HTERT RPE-1 (cell line): ENCODE measurements around the gene E4F1.
"Not testable (repeated sequence)": the region's sequence is repeated elsewhere in the genome, so short reads cannot be mapped to it uniquely, and the experiment has no call there.

Experiments used
- in situ Hi-C: fragments of 300-500 bp; cut with MboI; formaldehyde crosslinking; loops from 4 replicates; pipeline ENCODE4 v1.14.3; 2020; ENCODE audit warnings: low sequenced_read_pairs

Gene E4F1

DNA sequence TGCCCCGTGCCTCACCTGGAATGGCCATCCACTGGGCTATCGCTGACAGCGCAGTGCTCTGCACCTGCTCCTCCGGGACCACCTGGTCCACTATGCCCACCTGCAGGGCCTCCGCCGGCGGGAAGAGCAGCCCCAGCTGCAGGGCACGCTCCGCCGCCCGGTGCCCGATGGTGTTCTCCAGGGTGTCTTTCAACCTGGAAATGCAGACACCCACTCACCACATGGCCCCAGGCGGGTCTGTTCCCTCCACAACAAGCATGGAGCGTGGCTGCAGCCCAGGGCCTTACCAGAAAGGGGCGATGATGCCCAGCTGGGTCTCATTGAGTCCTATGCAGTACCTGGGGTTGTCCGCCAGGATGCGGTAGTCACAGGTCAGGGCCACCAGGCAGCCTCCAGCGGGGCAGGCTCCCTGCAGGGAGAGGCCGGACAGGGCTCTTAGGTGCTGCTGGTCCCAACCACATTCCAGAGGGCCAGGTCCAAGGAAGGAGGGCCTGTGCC, 19.7 kb downstream of the E4F1 start:
- in situ Hi-C loops, result no loop called here

DNA sequence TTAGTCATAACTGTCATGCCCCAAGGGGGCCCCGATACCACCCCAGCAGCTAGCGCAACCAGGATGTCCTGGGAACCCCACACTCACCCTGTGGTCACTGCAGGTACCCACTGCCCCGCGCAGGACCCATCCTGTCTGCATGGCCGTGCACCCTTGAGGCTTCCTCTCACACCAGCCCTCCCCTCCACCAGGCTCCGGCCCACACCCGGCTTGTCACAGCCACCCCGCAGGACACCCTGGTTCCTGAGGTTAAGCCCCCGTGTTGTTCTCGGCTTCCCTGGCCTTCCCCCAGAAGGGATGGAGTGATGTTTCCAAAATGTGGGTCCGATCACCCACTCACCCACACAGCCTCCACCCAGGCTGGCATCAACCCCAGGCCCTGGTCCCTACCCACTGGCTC, 20.4 kb downstream of the E4F1 start:
- in situ Hi-C loops, result no loop called here

DNA sequence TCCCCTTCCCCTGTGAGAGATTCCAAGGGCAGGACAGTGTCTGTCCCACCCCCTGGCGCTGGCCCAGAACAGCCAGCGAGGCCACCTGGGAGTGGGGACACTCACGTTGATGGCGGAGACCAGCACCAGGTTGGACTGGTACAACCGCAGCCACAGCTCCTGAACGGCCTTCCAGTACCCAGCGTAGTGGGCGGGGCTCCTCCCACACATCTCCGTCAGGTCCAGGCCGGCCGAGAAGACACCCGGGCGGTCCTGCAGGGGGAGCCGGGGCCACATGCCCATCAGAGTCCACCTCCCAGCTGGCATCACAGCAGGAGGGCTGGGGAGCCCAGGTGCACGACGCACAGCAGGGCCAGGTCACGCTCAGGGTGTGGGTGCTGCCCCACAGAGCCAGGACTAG, 20.9 kb downstream of the E4F1 start:
- in situ Hi-C loops, result no loop called here

DNA sequence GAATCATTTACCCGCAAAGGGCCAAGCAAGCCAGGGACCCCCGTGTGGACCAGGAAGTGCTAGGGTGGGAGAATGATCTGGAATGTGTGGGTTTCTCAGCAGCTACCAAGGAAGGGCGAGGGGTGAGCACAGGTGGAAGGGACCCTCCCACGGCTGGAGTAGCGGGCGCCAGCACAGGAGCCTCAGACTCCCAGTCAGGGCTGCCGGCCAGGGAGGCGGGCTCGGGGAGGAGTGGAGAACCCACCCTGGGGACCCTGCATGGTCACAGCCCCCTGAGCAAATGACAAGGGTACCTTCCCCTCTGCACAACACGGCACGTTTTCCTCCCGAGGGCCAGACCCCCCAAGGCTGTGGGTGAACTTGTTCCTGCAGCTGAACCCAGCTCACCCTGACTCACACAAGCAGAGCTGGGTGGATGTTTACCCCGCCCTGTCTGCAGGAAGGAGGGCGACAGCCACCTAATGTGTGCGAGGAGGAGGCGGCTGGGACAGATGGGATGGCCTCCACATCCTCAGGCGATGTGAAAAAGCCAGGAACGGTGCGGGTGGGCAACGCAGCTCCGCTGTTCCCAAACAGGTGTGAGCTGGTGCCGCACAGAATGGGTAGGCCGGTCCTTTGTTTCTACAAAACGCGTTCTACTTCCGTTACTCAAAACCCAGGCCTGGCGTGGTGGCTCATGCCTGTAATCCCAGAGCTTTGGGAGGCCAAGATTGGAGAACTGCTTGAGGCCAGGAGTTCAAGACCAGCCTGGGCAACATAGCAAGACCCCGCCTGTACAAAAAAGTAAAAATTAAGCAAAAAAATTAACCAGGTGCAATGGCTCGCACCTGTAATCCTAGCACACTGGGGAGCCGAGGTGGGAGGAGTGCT, 21.8 kb downstream of the E4F1 start:
- in situ Hi-C loops, result no loop called here

DNA sequence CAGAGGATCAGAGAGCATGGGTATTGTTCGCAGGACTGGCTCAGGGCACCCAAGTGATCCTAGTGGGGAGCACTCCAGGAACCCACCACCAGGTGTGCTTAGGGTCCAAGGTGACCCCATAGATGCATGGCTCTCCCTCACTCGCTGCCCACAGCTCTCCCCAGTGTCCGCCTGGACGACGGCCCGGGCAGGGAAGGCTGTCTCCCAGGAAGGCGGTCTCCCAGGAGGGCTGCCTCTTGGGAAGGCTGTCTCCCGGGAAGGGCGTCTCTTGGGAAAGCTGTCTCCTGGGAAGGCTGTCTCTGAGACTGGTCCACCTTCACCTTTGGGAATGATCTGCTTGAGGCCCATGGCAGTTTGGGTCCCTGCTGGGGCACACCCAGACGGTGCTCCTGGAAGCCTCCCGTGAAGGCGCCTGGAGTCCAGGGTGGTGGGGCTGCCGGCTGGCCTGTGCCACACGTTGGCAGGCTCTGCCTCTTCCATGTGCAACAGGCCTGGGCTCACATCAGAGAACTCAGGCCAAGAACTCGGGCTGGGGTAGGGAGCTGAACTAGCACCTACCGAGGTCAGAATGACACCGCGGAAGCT, 23.0 kb downstream of the E4F1 start:
- in situ Hi-C loops, result no loop called here

DNA sequence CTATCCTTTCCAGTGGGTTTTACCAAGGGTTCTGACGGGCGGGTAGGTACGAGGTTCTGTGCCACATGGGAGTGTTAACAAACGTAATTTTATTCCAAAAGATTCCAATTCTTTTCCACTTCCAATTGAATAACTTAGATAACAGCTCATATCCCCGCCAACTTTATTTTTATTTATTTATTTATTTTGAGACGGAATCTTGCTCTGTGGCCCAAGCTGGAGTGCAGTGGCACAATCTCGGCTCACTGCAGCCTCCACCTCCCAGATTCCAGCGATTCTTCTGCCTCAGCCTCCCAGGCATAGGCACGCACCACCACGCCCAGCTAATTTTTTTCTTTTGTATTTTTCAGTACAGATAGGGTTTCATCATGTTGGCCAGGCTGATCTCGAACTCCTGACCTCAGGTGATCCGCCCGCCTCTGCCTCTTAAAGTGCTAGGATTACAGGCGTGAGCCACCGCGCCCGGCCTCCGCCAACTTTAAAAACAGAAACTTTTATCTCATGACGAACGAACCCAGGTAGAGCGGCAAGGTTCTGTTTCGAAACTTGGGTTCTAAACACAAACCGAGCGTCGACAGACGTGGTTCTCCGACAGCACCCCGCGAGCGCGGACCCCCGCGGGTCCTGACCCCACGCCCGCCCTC, 27.4 kb downstream of the E4F1 start:
- in situ Hi-C loops, result no loop called here

DNA sequence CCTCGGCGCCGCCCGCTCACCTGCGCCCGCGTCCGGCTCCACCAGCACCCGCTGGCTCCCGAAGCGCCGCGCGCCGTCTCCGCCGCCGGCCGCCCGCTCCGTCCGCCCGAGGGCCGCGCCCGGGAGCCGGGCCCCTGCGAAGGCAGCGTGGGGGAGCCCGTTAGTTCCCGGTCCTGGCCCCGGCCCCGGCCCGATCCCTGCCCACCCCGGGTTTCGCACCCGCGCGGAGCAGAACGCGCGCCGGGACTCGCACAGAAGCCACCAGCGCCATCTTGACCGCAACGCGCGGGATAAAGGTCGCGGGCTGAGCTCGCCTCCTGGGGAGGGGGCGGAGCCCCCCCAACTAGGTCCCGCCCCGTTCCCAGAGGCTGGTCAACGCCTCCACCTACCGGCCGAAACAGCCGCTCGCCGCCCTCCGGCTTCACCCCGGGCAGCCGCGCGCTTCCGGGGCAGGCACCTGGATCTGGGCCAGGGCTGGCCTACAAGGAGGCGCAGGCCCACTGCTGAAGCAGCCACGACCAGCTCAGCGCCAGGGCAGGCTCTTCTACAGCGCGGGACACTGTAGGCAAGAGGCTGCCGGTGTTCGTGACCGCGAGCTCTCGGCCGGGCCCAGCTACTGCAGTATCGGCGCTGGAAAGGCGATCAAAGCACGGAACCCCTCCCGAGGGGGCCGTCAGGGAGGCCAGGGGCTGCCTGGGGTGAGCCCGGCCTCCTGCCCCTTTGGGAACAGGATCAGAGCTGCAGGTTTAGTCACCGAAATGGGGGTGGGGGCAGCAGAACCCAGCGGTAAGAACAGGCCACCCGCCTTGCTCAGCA, 28.1 kb downstream of the E4F1 start, which contains the start of gene ECI1:
Gene ECI1, minus strand, starts transcription at position 292 of the 816 bp plus-strand sequence. Its CDS starts 21 bp downstream, at position 271.
- in situ Hi-C loops, result no loop called here

DNA sequence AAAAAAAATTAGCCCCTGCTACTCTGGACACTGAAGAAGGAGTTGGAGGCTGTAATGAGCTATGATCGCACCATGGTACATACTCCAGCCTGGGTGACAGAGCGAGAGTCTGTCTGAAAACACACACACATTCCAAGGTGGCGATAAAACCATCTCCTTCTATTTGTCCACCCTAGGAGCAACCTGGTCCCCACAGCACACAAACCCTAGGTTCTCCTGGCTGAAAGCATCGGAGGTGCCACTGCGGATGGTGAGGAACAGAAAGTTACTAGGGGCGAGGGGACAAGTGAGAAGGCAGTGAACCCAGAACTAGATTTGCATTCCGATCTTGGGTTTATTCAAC, 29.4 kb downstream of the E4F1 start:
- in situ Hi-C loops, result no loop called here

DNA sequence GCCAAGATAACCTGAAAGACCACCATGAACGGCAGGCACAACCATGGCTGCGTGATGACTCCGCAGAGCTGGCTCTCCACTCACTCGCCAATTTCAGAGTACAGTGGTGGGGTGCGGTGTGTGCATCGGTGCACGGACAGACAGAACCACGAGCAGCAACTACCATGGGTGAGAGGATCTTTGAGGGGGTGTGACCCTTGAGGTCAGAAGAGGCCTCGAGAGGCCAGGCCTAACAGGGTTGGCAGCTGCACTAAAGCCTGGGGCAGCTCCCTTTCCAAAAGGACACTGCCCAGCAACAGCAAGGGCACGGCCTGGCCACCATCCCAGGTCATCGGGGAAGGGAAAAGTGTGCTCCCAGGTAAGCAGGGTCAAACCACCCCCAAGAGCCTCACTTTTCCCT, 29.9 kb downstream of the E4F1 start:
- in situ Hi-C loops, result no loop called here

DNA sequence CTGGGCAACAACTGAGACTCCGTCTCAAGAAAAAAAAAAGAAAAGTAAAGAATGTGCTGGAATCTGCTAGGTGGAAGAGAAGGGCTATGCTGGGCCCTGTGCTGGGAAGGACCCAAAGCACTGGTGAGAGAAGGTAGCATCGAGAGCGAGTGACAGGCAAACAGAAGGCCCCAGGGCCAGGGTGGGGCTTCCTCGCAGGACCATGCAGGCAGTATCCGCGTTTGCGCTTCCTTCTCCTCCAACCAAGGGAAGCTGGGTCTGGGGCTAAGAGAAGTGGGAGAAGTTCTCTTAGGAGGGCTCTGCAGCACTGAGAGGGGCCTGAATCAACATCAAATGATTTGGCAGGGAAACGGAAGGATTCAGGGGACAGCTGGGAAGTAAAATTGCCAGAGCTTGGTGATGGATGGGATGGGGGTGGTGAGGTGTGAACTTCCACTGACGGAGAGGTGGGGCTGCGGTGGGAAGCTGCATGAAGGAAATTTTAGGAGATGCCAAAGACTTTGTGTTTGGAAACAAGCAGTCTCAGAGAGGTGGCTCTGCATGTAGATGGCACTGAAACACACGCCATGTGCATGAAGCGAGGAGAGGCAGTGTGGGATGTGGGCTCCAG, 33.2 kb downstream of the E4F1 start:
- in situ Hi-C loops, result no loop called here

DNA sequence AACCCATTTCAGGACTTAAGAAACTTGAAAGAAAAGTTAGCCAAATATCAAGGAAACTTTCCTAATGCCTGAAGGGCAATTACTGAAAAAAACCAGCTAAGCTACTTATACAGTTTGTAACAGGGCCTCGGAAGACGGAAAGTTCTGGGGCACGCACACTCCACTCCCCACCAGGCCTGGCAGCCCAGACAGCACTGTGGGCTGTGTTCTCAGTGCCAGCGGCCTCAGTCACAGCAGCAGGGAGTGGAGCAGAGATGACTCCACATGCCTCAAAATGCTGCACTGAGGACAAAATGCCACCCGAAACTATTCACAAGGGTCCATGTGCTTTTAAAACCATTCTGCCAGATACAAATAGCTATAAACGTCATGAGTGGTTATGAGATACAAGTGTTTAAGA, 34.3 kb downstream of the E4F1 start:
- in situ Hi-C loops, result no loop called here

DNA sequence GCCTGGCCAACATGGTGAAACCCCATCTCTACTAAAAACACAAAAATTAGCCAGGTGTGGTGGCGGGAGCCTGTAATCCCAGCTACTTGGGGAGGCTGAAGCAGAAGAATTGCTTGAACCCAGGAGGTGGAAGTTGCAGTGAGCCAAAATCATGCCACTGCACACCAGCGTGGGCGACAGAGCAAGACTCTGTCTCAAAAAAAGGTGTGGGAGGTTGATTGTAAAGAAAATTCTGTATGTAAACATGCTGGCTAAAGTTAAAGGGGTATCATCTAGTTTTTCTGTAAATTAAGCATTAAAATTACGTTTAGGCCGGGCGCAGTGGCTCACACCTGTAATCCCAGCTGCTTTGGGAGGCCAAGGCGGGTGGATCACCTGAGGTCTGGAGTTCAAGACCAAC, 35.1 kb downstream of the E4F1 start:
- in situ Hi-C loops, result not testable (repeated sequence)

DNA sequence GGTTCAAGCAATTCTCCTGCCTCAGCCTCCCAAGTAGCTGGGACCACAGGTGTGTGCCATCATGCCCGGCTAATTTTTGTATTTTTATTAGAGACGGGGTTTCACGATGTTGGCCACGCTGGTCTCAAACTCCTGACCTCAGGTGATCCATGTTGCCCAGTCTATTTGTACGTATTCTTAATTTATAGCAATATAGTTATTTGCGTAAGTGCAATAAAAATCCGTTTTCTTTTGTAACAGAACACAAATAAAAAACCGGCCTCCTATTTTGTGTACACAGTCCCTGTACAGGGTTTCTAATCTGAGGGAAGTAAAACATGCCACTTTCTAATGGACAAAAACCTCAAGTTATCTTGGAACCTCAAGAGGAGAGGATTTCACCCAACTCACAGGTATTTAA, 36.9 kb downstream of the E4F1 start:
- in situ Hi-C loops, result no loop called here

DNA sequence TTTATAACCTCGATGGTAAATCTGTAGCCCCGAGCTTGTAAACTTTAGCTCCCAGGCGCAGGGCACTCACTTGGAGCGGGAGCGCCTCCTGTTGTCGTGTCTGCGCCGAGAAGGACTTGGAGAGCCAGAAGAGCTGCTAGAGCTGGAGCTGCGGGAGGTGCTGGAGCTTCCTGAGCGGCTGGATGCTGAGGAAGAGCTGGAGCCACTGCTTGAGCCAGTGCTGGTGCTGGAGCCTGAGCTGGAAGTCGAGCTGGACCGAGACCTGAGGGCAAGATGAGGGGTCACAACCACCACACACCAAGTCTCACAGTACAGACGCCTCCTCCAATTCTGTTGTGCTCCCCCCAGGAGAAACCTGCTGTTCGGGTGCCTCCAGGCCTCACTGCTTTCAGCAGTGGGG, 39.6 kb downstream of the E4F1 start:
- in situ Hi-C loops, result not testable (repeated sequence)

DNA sequence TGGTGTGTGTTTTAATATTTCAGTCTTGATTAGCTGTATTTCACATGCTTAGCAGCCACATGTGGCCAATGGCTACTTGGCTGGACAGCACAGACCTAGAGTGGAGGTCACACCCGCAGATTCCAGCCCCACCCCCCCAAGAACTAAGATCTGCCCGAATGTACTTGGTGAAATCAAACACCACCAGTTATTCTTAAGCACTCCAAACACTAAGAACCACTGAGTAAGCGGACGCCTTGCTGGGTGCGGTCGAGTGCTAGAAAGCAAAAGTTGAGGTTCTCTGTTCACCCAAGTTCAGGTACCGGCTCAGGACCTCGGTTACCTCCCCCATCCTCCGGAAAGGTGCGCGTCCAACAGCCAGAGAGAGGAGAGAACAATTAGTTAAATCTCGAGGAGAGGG, 43.5 kb downstream of the E4F1 start:
- in situ Hi-C loops, result not testable (repeated sequence)

DNA sequence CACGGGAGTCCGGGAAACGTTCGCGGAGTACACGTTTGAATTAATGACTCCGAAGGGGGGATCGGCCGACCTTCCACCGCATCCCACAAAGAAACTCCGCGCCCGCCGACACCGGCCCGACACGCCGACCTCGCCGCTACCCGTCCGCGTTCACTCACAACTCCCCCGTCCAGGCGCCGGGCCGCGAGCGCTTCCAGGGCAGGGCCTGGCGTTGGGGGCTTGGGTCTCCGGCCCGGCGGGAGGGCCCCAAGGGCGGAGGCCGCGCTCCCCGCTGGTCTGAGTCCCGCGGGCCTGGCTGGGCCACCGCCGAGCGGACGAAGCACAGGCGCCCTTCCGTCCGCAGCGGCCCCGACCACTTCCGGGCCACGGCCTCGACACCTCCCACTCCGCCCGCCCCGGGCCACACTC, 44.1 kb downstream of the E4F1 start:
- in situ Hi-C loops, result not testable (repeated sequence)

DNA sequence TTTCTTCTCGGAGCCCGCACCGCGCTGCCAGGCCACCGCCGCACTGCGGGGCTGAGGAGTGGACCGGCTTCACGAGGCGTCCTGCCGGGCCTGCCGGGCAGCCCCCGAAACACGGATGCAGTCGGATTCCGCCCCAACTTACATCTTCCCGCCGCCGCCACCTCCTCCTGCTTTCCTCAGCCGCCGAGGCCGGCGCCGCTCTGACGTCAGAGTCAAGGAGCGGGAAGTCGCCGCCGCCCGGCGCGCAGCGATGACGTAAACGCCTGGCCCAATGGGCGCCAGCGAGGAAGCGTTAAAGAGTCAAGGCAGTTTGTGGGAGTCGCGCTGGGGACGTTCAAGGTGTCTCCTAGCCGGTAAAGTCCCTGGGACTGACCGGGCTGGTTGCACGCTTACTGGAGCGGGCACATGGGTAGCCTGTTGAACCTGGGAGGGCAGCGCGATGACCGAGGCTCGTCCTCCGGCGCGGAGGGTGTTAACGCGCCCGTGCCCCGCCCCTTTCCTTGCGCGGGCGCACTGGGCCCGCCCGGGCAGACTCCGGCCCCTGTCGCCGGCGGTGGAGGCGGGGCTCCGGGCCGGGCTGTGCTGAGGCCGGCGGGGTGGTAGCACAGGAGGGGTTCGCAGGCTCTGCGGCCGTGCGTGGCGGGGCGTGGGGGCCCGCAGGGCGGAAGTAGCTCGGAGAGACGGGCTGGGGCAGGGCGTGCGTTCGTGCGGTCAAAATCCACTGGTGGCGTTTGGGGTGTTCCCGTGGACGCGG, 44.7 kb downstream of the E4F1 start, which contains the start of gene RNPS1:
Gene RNPS1, minus strand, starts transcription at position 214 of the 754 bp plus-strand sequence. CDS start 3,483 bp downstream, outside the sequence.
- in situ Hi-C loops, result no loop called here

DNA sequence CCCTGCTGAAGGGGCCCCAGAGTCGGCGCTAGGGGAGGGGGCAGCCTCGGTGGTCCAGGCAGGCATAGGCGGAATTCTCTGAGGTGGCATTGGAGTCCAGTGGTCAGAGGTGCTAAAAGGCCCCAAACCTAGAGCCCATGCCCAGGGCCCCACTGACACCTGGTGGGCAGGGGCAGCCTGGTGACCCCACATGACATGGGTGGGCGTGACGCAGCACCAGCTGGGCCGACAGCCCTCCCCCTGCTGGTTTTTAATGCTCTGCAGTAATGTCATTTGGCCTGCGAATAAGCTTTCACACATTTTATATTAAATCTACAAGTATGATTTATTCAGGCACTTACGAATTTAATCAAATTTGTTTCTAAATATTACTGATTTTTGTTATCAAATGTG, 46.7 kb downstream of the E4F1 start:
- in situ Hi-C loops, result no loop called here

DNA sequence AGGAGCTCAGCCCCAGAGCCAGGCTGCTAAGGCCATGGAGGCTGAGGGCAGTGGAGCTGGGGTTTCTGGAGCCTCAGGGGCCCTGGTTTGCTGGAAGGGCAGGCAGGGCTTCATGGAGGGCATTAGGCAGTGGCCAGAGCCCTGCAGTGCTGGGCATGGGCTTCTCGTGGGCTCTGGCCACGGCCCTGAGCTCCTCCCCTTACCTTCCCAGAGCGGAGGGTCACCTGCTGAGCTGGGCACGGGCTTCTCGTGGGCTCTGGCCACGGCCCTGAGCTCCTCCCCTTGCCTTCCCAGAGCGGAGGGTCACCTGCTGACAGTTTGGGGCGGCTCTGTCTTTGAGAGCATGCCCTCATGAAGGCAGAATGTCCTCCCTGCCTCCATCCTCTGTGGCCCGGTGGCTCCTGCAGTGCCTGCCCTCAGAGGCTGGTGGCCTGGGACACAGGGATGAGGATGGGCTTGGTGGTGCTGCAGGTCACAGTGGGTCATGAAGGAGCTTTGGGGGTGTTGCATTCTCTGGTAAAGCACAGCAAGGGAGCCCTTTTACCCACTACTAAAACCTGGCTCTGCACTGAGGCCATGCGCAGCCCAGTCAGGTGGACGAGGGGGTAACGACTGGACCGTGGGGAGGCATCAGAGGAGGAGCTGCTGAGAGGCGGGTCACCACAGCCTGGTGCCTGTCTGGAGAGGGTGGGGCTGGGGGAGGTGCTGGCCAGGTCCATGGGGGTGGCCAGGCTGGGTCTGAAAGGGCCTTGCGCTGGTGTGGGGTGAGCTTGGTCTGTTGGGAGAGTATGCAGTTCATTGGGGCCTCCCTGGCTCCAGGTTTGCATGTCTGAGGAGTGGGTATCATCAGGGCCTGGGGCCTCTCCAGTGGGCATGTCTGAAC, 47.4 kb downstream of the E4F1 start:
- in situ Hi-C loops, result no loop called here
